Midbrain (tissue), 1 donor: ENCODE data around the gene PCDH17.

Source experiments
- DNase-seq: peaks from one replicate; lab custom pipeline; 2025; lab: John Stamatoyannopoulos, UW

Gene PCDH17

DNA sequence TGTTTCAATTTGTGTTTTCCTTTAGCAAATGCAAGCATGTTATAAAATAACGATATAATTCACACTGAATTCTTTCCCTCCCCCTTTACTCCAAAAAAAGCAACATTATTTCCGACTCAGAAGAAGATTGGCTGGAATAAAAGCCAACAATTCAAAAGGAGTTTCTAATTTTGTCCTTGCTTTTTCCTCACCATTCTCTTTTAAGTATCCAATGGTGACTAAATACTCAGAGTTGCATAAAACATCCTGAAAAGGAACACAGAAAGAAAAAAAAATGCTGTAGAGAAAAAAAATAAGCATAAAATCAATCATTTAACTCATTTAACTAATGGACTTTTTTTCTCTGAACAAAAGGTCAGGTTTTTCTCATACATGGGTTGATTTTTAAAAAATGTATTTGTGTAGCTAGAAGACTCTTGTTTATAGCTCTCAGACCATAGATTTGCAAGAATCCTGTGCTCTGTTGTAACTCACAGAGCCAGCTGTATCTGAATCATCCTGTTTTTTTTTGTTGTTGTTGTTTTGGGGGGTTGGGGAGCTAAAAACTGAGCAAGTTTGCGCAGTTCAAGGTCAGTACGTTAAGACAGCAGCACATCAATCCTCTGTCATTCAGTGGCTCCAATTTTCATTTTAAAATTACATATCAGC lies 108.1 kb downstream of the PCDH17 start:
- DNase-seq, result peak; percentile 24

DNA sequence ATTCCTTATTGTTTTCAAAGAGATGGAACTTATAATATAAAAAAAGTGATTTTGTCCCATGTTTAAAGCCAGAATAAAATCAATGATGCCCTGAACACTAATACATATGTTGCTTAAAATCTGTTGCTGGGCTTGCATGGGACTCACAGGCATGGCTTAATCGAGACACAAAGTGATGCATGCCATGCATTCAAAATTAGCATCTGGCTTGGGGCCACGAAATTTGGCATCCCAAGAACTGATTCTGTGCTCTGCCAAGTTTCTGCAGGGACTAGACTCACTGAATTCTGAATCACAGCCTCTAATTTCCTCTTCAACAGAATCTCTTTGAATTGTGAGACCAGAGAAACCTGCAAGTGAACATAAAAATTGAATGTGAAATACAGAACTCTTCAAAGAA lies 109.2 kb downstream of the PCDH17 start:
- peak; percentile 64 for DNase-seq

DNA sequence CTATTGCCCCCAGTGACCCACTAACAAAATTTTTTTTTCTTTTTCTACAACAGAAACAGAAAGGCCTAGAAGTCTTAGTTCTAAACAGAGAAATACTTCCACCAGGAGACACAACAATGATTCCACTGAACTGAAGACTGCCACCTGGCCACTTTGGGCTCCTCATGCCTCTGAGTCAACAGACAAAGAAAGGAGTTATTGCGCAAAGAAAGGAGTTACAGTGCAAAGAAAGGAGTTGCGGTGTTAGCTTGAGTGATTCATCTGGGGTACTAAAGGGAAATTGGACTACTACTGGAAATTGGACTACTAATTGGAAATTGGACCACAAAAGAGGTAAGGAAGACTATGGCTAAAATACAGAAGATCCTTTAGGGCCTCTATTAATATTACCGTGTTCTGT lies 116.6 kb downstream of the PCDH17 start:
- DNase-seq, result no peak

DNA sequence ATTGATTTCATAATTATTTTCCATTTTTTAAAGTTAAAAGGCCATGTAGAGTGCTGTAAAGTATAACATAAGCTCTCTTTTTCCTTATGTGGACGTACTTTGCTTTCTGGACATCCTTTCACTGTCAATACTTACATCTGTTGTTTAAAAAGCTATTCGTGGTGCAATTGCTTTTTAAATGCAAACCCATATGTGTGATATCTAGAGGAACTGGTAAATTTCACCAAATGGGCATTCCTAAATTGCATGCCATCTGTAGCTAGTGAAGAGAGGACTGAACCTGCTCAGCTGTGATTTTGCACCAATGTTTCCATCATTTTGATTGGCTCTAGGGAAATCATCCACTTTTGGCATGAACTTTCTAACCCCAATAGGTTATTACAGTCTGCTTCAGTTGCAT lies 129.4 kb downstream of the PCDH17 start:
- no peak for DNase-seq

DNA sequence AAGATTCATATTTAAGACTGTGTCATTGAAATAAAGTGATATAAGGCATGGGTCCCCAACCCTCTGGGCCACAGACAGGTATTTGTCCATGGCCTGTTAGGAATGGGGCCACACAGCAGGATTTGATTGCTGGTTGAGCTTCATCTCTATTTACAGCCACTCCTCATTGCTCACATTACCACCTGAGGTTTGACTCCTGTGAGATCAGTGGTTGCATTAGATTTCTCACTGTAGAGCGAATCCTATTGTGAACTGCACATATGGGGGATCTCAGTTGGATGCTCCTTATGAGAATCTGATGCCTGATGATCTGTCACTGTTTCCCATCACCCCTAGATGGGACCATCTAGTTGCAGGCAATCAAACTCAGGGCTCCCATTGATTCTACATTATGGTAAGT lies 132.1 kb downstream of the PCDH17 start:
- DNase-seq, result no peak
